OCI-LY1 (cell line): ENCODE measurements around the gene ADAT3.

Experiments used
- EZH2 ChIP-seq: fragments of 200-600 bp; sonication (generic), shearing (Covaris generic); IDR thresholded peaks from 2 replicates; pipeline ENCODE4 v1.8.0; 2017; ENCODE audit warnings: borderline replicate concordance, mixed run types, mild to moderate bottlenecking, antibody characterized with exemption, low read length, moderate library complexity, mixed read lengths
- TF ChIP-seq, protein P1 (sequence below): fragments of 200-600 bp; sonication (generic), shearing (Covaris generic); IDR thresholded peaks from 2 replicates; pipeline ENCODE4 v1.5.1; 2017; ENCODE audit warnings: mild to moderate bottlenecking, antibody characterized with exemption, low read length, moderate library complexity, mixed read lengths

DNA sequence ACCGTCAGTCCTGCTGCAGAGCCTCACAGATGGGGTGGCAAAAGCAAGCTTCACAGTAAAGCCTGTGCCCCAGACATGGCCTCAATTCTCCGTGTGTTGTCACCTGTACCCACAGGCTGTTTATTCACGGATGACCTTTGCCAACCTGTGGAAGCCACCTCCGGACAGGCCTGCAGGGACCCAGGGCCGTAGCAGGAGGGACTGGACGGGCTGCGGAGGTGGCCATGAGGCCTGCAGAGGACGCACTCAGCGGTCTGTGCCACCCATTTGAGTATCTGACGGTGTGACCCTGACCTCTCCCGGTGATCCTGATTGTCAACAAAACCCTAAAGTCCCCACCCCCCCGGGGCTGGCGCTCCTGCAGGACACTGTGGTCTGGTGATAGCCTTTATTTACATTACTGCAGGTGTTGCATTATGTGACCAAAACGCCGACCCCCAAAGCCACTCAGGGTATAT lies 34.0 kb upstream of the ADAT3 start:
- TF ChIP-seq, protein P1, sequence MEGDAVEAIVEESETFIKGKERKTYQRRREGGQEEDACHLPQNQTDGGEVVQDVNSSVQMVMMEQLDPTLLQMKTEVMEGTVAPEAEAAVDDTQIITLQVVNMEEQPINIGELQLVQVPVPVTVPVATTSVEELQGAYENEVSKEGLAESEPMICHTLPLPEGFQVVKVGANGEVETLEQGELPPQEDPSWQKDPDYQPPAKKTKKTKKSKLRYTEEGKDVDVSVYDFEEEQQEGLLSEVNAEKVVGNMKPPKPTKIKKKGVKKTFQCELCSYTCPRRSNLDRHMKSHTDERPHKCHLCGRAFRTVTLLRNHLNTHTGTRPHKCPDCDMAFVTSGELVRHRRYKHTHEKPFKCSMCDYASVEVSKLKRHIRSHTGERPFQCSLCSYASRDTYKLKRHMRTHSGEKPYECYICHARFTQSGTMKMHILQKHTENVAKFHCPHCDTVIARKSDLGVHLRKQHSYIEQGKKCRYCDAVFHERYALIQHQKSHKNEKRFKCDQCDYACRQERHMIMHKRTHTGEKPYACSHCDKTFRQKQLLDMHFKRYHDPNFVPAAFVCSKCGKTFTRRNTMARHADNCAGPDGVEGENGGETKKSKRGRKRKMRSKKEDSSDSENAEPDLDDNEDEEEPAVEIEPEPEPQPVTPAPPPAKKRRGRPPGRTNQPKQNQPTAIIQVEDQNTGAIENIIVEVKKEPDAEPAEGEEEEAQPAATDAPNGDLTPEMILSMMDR, result no peak
- TF ChIP-seq EZH2, result no peak
